ENCODE measurements around the gene PRELID3B. TPM values are rescaled to one million over a fixed set of nuclear protein-coding genes. Genes with fewer than 3 reads are reported as not detected.
A peak's percentile ranks its signal among the peaks of the same experiment; 100 is the strongest.

The PRELID3B gene
- total RNA-seq, 1 experiment from 2014 or later = 129 TPM

DNA sequence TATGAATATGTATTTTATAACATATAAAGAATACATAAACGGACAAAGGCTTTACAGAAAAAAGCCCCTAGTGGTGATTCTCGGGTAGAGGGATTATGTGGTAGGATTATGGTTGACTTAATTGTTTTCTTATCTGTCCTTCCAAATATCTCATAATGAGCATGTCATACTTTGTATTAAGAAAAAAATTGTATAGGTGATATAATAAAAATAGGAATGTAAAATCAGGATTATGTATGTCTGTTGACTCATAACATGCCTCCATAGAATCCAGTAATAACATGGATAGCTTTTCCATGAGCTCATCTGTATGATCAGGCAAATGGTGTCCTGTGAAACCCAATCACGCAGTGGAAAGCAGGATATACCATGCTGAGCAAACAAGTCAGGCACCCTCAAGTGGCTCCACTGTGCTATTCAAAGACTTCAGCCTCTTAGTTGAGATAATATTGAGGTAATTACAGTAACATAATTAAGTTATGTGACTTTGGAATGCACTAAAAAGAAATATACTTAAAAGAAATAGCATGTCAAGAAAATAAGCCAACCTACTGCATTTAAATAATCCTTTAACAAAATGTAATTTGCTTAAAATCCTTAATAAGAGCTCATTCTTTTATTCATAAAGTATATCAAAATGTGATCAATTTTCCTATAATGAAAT, 39.6 kb upstream of the PRELID3B start:
- no peaks in the 10 kb centered on the region for H3K9me2 ChIP-seq (ENCODE audit: insufficient read depth)
- ChIA-PET CTCF (interaction anchor here (0.6 to 1.3 kb wide), 12 partner anchors 10 to 414 kb away, joined by 3 to 5 read pairs (median 3); no protein-coding TSS in a partner anchor), RAD21 (ENCODE audit: low non-redundant PET in 1 of 2, low total read pairs in 2 of 2, uncharacterized antibody in 2 of 2, unreplicated experiment in 2 of 2) (interaction anchor here in 1 of 2 experiments (0.7 kb wide), 1 partner anchor 329 kb away, joined by 3 read pairs; no protein-coding TSS in a partner anchor), POLR2A (no interaction called here)
- ATAC-seq (peak; percentile 77), DNase-seq (ENCODE audit: low read depth, low spot score) (peak; percentile 23)
- H3K27me3 ChIP-seq (ENCODE audit: insufficient read depth, low read length) = peaks cover 12% of the 10 kb centered on the region
- H3K27ac ChIP-seq (ENCODE audit: low read depth, low read length) = no peak overlapping the region
- H4K20me1 ChIP-seq (ENCODE audit: insufficient read depth) = no peaks in the 10 kb centered on the region
- no peaks in the 10 kb centered on the region for H3K36me3 ChIP-seq (ENCODE audit: control insufficient read depth in 1 of 2, insufficient read depth in 2 of 2, low read length in 2 of 2)
- H2AFZ ChIP-seq (ENCODE audit: low read depth, low read length, poor library complexity, severe bottlenecking) = peak overlapping the region; percentile 29
- TF ChIP-seq POLR2A (IDR thresholded peaks at IDR 0.05; ENCODE audit: borderline replicate concordance, extremely low read depth, insufficient read depth, insufficient read length) (no peak), EGR1 (IDR thresholded peaks at IDR 0.05; ENCODE audit: low read depth) (no peak), FOSL1 (IDR thresholded peaks at IDR 0.05; ENCODE audit: low read depth) (no peak)
- TF ChIP-seq, protein P1, sequence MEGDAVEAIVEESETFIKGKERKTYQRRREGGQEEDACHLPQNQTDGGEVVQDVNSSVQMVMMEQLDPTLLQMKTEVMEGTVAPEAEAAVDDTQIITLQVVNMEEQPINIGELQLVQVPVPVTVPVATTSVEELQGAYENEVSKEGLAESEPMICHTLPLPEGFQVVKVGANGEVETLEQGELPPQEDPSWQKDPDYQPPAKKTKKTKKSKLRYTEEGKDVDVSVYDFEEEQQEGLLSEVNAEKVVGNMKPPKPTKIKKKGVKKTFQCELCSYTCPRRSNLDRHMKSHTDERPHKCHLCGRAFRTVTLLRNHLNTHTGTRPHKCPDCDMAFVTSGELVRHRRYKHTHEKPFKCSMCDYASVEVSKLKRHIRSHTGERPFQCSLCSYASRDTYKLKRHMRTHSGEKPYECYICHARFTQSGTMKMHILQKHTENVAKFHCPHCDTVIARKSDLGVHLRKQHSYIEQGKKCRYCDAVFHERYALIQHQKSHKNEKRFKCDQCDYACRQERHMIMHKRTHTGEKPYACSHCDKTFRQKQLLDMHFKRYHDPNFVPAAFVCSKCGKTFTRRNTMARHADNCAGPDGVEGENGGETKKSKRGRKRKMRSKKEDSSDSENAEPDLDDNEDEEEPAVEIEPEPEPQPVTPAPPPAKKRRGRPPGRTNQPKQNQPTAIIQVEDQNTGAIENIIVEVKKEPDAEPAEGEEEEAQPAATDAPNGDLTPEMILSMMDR (IDR thresholded peaks at IDR 0.05 in 2 of 3, conservative IDR thresholded peaks at IDR 0.05 in 1 of 3; ENCODE audit: borderline replicate concordance in 1 of 3, insufficient read depth in 1 of 3, low read depth in 2 of 3, low read length in 2 of 3) = peak in 2 of 3 experiments; percentile 51 to 53; a peak in 4 of 6 replicates
- H3K4me3 ChIP-seq (replicated peaks in 1 of 2; ENCODE audit: low read depth in 1 of 2, low read length in 2 of 2) = no peak overlapping the region
- no peaks in the 10 kb centered on the region for H3K79me2 ChIP-seq (ENCODE audit: insufficient read depth, low read length)
- intact Hi-C loops (cut with micrococcal nuclease) = no loop called here
- peaks cover 0 to 12% of the 10 kb centered on the region in 2 experiments; a peak in 2 of 4 replicates for H3K4me1 ChIP-seq (ENCODE audit: control insufficient read depth in 1 of 2, insufficient read depth in 2 of 2, low read length in 2 of 2)
- H3K9me3 ChIP-seq (ENCODE audit: control insufficient read depth in 1 of 2, insufficient read depth in 1 of 2, low read depth in 1 of 2, low read length in 2 of 2) = no peaks in the 10 kb centered on the region
- H3K9ac ChIP-seq (ENCODE audit: low read length) = no peak overlapping the region
- BruUV-seq (replicated peaks) = no TSS peak
- peak overlapping the region; percentile 1; the same call in 1 of the 2 replicates for H3K4me2 ChIP-seq (ENCODE audit: low read length)

DNA sequence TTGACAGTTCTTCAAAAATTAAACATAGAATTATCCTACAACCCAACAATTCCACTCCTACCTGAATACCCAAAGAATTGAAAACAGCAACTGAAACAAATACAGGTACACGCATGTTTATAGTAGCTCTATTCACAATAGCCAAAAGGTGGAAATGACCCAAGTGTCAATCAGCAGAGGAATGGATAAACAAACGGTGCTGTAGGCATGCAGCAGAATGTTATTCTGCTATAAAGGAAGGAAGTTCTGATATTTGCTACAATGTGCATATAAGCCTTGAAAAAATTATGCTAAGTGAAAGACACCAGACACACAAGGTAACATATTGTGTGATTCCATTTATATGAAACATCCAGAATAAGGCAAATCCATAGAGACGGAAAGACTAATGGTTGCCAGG, 38.5 kb upstream of the PRELID3B start:
- Histone ChIP-seq H3K9me2 (ENCODE audit: insufficient read depth) (no peaks in the 10 kb centered on the region), H3K4me3 (replicated peaks in 1 of 2; ENCODE audit: low read depth in 1 of 2, low read length in 2 of 2) (no peak overlapping the region), H3K36me3 (ENCODE audit: control insufficient read depth in 1 of 2, insufficient read depth in 2 of 2, low read length in 2 of 2) (no peaks in the 10 kb centered on the region), H3K79me2 (ENCODE audit: insufficient read depth, low read length) (no peaks in the 10 kb centered on the region), H3K4me1 (ENCODE audit: control insufficient read depth in 1 of 2, insufficient read depth in 2 of 2, low read length in 2 of 2) (peaks cover 0 to 12% of the 10 kb centered on the region in 2 experiments; a peak in 2 of 4 replicates), H3K27me3 (ENCODE audit: insufficient read depth, low read length) (peaks cover 13% of the 10 kb centered on the region), H3K27ac (ENCODE audit: low read depth, low read length) (no peak overlapping the region), H3K4me2 (ENCODE audit: low read length) (no peak overlapping the region), H4K20me1 (ENCODE audit: insufficient read depth) (no peaks in the 10 kb centered on the region), H2AFZ (ENCODE audit: low read depth, low read length, poor library complexity, severe bottlenecking) (peak overlapping the region; percentile 33), H3K9ac (ENCODE audit: low read length) (no peak overlapping the region), H3K9me3 (ENCODE audit: control insufficient read depth in 1 of 2, insufficient read depth in 1 of 2, low read depth in 1 of 2, low read length in 2 of 2) (no peaks in the 10 kb centered on the region)
- no TSS peak for BruUV-seq (replicated peaks)
- DNase-seq (ENCODE audit: low read depth, low spot score) = no peak
- intact Hi-C loops (cut with micrococcal nuclease) = no loop called here
- ChIA-PET RAD21 (ENCODE audit: low non-redundant PET in 1 of 2, low total read pairs in 2 of 2, uncharacterized antibody in 2 of 2, unreplicated experiment in 2 of 2) (no interaction called here), POLR2A (no interaction called here), CTCF (interaction anchor here (0.8 kb wide), 1 partner anchor 14 kb away, joined by 3 read pairs; no protein-coding TSS in a partner anchor)
- ATAC-seq = no peak
- TF ChIP-seq RAD21 (IDR thresholded peaks at IDR 0.05; ENCODE audit: low read depth) (no peak), ZNF274 (IDR thresholded peaks at IDR 0.05; ENCODE audit: low read depth, low read length) (no peak), SRF (IDR thresholded peaks at IDR 0.05; ENCODE audit: low read depth) (no peak), YY1 (IDR thresholded peaks at IDR 0.05; ENCODE audit: extremely low read depth, insufficient replicate concordance, low read depth, low read length) (no peak), POLR2AphosphoS5 (IDR thresholded peaks at IDR 0.05; ENCODE audit: low read depth, low read length) (no peak), TCF7L2 (IDR thresholded peaks at IDR 0.05; ENCODE audit: borderline replicate concordance, extremely low read depth, insufficient read depth, insufficient read length) (no peak), JUND (IDR thresholded peaks at IDR 0.05) (no peak), SIN3A (IDR thresholded peaks at IDR 0.05; ENCODE audit: low read depth) (no peak), POLR2A (IDR thresholded peaks at IDR 0.05; ENCODE audit: borderline replicate concordance, extremely low read depth, insufficient read depth, insufficient read length) (no peak), FOSL1 (IDR thresholded peaks at IDR 0.05; ENCODE audit: low read depth) (no peak)
- TF ChIP-seq, protein P2, sequence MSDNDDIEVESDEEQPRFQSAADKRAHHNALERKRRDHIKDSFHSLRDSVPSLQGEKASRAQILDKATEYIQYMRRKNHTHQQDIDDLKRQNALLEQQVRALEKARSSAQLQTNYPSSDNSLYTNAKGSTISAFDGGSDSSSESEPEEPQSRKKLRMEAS (IDR thresholded peaks at IDR 0.05) = no peak
- TF ChIP-seq, protein P3, sequence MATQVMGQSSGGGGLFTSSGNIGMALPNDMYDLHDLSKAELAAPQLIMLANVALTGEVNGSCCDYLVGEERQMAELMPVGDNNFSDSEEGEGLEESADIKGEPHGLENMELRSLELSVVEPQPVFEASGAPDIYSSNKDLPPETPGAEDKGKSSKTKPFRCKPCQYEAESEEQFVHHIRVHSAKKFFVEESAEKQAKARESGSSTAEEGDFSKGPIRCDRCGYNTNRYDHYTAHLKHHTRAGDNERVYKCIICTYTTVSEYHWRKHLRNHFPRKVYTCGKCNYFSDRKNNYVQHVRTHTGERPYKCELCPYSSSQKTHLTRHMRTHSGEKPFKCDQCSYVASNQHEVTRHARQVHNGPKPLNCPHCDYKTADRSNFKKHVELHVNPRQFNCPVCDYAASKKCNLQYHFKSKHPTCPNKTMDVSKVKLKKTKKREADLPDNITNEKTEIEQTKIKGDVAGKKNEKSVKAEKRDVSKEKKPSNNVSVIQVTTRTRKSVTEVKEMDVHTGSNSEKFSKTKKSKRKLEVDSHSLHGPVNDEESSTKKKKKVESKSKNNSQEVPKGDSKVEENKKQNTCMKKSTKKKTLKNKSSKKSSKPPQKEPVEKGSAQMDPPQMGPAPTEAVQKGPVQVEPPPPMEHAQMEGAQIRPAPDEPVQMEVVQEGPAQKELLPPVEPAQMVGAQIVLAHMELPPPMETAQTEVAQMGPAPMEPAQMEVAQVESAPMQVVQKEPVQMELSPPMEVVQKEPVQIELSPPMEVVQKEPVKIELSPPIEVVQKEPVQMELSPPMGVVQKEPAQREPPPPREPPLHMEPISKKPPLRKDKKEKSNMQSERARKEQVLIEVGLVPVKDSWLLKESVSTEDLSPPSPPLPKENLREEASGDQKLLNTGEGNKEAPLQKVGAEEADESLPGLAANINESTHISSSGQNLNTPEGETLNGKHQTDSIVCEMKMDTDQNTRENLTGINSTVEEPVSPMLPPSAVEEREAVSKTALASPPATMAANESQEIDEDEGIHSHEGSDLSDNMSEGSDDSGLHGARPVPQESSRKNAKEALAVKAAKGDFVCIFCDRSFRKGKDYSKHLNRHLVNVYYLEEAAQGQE (IDR thresholded peaks at IDR 0.05; ENCODE audit: low read depth) = no peak
